ENCODE results near the gene IKZF5.

The IKZF5 gene

DNA sequence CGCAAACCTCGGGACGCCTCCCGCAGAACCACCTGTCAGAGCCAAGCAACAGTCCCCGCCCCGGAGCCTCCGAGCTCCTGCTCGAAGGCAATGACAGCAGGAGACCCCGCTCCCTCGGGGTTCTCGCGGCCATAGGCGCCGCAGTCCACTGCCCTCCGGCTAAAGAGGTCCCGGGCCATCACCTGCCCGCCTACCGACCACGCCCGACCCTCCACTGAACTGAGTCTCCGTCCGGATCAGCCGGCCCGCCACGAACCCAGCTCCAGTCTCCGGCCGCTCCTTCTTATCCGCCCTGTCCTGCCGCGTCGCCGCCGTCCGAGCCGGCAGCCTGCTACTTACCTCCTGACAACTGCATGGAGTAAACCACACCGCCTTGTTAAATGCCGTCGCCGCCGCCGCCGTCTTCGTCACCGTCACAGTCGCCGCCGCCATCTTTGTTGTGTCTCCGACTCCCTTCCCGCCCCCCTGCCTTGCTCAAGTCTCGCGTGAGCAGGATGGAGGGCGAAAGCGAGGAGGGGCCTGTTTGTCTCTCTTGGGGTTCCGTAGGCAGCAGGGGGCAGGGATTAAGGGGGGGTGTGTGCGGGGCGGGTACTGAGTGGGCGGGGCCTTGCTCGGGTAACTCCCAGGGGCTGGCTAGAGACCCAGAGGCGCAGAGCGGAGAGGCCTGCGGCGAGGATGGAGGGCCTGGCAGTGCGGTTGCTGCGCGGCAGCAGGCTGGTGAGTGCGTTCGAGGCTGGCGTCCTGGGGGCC is at the start of gene IKZF5, which contains the start of gene ACADSB:
Gene IKZF5, minus strand, starts transcription at position 441 of the 750 bp plus-strand sequence. CDS start 10,170 bp downstream, outside the sequence.
Gene ACADSB, plus strand, starts transcription at position 652 of the 750 bp plus-strand sequence. Its CDS starts 24 bp downstream, at position 676.
- peak; percentile 81 to 90 for DNase-seq

- no peak for DNase-seq
These were observed 49.4 kb upstream of the IKZF5 start for GRCh38 chr10:123057968-123058367.

- DNase-seq: no peak
These were observed 37.6 kb upstream of the IKZF5 start for GRCh38 chr10:123045961-123046731.

GRCh38 chr10:123044391-123044790 is 35.8 kb upstream of the IKZF5 start:
- peak; percentile 33 to 38 for DNase-seq

DNA sequence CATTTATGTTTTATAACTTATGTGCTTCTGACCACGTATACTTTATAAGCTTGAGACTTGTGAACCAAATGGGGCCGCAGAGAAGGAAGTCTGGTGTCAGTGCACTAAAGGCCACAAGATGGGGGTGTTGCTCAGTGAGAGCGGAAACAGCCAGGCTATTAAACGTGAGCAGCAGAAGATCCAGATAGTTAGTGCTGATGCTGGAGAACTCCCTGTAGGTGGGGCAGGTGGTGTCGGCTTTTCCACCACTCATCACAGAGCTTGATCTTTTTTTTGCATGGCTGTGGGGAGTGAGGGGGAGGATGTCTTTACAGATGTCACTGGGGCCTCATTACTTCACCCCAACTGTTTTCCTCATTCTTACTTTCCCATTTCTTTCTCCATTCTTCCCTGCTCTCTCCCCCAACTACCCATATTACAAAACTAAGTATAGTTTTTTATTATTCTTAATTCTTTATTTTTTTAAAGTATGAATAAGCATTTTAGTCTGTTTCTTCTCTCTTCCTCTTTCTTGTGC is 34.9 kb upstream of the IKZF5 start:
- peak; percentile 52 to 62 for DNase-seq

DNA sequence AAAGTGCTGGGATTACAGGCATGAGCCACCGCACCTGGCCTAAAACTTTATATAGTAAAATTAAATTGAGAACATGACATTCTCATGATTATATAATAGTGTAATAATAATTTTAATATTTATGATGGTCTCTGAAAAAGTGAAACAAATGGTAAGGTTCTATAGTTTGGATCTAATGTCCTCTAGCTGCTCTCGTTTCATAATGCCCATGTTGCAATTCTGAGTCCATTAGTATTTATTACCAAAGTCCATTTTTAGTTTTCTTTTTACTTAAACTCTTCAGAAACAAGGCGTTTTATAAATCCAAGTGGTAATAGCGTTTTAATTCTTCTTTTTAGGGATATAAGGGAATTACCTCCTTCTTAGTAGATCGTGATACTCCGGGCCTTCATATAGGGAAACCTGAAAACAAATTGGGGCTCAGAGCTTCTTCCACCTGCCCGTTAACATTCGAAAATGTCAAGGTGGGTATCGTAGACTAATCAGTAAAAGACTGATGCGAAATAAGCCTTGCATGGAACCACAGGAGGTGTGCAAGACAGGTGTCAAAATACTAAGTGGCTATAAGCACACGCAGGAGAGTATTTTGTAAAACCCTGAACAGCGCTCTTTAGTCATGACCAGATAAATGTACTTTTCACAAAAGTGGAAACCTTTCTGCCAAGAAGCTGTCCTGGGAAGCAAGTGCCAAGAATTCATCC is 34.3 kb upstream of the IKZF5 start:
- DNase-seq: no peak

DNA sequence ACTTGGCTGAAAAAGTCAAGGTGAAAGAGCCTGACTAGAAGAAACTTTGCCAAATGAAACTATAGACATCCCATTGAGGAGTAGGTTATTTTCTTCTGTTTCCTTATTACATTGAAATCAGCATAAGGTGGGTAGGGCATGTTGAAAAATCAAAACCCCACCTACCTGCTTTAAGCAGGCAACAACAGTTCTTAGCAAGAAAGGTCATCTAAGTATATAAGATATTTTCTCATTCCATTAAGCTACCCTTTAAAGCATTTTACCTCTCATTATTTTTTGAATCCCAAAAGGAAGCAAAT is 31.0 kb upstream of the IKZF5 start:
- no peak for DNase-seq

DNA sequence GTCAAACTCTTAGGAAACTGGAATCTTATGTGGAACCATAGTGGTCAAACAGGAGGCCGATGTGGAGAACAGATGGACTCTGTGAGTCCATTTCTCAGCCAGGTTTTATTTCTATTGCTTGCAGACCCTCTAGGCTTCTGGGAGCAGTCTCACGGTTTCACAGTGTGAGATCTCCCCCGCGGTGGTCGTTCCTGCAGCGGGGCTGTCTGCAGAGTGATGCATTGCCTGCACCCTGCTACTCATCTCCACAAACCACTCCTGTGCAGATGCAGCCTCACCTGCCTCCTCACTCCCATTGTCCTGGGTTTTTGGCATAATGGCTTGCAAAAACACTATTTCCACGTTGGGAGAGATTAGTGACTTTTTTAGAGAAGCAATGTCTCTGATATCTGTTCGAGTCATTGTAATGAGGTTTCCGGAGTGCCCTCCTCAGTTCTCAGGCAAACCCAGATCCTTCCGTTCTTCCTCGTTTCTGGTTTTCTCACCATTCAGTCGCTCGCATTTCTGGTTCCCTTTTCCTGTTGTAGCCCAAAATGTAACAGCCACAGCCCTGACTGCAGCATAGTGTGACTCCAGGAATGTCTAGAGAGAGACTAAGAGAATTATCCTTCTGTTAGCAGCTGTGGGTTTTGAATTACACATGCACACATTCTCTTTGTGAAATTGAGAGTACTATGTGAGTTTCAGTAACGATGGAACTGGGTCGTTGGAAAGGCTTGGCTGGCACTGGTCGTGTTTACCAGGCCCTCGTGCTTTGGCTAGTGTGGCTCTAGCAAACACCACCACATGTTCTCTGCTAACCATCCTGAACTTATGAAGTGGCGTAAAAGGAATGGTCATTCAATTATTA is 30.4 kb upstream of the IKZF5 start:
- no peak for DNase-seq

DNA sequence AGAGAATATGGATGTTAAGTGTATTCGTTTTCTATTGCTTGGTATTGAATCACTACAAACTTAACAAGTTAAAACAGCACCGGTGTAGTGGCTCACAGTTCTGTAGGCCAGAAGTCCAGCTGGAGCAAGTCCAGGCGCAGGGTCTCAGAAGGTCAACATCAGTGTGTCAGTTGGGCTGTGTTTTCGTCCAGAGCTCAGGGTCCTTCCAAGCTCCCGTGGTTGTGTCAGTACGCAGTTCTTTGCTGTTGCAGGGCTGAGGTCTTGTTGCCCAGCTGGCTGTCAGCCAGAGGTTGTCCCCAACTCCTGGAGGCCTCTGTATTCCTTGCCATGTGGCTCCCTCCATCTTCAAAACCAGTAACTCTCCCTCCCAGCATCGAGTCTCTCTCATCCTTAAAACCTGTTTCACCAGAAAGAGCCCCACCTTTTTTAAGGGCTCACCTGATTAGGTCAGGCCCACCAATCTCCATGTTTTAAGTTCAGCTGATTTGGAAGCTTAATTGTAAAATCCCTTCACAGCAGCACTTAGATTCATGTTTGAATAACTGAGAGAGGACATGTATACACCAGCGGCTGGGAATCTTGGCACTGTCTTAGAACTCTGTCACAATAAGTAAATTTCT is 27.0 kb upstream of the IKZF5 start:
- no peak for DNase-seq

DNA sequence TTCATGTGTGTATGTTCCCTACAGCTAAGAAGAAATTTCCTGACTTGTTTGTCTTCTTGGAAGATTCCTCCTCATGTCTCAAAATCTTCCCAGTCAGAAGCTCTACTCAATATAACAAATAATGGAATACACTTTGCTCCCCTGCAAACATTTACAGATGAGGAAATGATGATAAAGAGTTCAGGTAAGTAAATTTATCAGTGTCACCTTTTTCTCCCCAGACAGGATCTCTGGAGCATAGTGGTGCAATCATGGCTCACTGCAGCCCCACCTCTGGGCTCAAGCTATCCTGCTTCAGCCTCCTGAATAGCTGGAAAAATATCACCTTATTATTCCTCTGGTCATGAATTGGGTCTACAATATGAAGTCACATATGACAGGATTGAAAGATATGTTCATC is 25.7 kb upstream of the IKZF5 start:
- no peak for DNase-seq

DNA sequence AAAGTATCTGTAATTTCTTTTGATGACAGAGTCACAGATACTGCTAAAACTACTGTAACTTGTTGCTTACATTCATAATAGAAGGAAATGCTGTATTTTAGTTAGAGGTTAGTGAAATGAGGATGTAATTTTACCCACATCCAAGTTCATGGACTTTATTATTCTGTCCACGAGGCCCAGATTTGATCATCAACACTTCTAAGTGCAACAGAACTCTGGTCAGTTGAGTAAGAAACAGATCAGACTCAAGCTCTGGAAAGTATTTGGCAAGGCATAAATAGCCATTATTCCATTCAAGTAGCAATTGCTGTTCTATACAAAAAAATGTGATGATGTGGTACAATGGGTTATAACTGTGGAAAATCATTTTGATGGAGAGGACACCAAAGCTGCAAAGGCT is 22.5 kb upstream of the IKZF5 start:
- DNase-seq: no peak

DNA sequence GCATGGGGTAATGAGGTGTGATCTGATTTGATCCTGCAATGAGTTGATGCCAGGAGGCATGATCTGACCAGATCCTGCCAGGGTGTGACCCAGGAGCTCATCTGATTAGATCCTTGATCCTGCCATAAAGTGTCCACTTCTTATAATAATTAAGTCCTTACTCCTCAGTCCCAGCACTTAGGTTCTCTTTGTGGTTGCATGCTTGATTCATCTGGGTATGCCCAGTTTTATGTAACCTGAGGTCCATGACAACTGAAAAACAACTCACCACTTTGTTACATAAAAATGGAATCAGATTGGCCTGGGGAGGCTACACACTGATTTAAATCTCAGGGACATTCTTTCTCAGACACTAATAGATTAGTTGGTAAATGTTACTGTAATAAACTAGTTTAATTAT is 19.3 kb upstream of the IKZF5 start:
- no peak for DNase-seq

GRCh38 chr10:123026302-123026701 is 17.7 kb upstream of the IKZF5 start:
- no peak for DNase-seq

- no peak for DNase-seq
These were observed 15.9 kb upstream of the IKZF5 start for GRCh38 chr10:123024540-123024939.

DNA sequence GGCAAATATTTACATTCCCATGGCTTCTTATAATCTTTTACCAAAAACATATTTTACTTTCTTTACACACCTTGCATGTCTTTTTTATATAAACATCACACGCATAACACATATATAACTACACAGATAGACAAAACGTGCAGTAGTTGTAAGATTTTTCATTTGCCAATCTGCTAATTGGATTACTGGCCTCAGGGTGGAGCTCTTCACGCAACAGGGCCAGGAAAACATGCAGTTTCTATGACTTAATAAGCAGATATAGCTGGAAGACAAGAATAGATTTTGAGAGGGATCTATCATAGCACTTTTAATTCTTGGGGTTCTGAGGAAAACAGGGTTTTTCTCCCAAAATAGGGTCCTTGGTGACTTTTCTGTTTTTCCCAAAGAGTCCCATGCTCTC is 12.9 kb upstream of the IKZF5 start:
- no peak for DNase-seq

DNA sequence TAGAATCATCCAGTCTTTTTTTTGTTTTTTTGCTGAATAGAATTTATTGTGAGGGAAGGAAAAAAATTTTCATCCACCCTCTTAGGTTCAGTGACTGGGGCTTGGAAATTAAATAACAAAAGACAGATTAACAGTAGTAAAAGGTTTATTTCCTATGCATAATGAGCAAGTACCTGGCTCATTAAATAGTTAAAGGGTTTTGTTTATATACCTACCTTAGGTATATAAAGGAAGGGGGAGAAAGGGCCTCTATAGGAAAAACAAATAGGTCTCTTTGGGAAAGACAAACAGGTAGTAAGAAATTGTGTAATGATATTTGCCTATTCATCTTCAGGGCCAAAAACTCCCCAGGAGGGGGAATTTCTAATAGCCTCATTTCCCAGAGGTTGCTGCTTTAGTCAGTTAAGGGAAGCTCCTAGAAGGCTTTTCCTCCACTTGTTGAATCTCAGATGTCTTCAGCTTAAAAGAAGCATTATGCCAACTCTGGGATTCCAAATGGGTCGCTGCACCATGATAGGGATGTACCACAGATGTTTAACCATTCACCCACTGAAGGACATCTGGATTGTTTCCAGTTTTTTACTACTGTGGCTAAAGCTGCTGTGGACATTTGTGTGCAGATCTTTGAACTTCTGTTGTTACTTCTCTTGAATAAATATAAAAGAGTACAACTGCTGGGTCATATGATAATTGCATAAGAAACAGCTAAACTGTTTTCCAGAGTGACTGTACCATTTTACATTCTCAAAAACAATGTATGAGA is 11.5 kb upstream of the IKZF5 start:
- peak in 1 of 2 experiments; percentile 24 for DNase-seq

- DNase-seq: no peak
These were observed 10.7 kb upstream of the IKZF5 start for GRCh38 chr10:123019264-123019663.

DNA sequence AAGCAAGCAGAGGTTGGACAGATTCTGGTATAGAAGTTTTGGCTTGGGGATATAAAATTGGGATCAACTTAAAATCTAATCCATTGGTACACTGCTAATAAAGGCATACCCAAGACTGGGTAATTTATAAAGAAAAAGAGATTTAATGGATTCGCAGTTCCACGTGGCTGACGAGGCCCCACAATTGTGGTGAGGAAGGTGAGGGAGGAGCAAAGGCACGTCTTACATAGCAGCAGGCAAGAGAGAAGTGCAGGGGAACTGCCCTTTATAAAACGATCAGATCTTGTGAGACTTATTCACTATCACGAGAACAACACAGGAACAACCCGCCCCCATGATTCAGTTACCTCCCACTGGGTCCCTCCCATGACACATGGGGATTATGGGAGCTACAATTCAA is 9.9 kb upstream of the IKZF5 start:
- no peak for DNase-seq

DNA sequence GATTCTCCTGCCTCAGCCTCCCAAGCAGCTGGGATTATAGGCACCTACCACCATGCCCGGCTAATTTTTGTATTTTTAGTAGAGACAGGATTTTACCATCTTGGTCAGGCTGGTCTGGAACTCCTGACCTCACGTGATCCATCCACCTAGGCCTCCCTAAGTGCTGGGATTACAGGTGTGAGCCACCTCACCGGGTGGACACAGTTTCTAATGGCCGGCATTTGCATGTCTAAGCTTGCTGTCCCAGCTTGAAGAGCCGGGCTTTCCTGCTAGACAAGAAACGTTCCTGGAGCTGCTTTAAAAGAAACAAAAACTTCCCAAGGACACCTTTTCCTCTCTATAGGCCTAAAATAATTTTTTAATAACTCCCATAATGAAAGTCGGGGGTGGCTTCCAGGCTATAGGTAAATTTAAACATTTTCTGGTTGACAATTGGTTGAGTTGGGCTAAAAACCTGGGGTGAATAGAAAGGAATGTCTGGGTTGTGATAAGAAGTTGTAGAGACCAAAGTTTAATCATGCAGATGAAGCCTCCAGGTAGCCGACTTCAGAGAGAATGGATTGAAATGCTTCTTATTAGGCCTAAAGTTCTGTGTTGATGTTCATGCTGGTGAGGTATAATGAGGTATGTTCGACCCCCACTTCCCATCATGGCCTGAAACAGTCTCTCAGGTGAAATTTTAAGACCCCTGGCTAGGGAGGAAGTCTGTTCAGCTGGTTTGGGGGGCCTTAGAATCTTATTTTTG is 9.0 kb upstream of the IKZF5 start:
- DNase-seq: no peak

GRCh38 chr10:123016228-123016627 is 7.6 kb upstream of the IKZF5 start:
- no peak for DNase-seq

- DNase-seq: no peak
These were observed 6.2 kb upstream of the IKZF5 start for GRCh38 chr10:123014772-123015171.

Measured in NCI-H1930 (cell line).